GM18870 (cell line): ENCODE measurements around the gene FA2H.
"Not testable (repeated sequence)": the region's sequence is repeated elsewhere in the genome, so short reads cannot be mapped to it uniquely, and the experiment has no call there.

Source experiments
- ATAC-seq: cut with Tn5 transposase; IDR thresholded peaks from one replicate; pipeline ENCODE4 v1.9.1; 2021; ENCODE audit warnings: moderate library complexity; ENCODE audit not compliant: unreplicated experiment

Gene FA2H

GRCh38 chr16:74774223-74775139 is at the start of gene FA2H:
Gene FA2H (minus strand): TSS chr16:74774820. CDS start chr16:74774755, 65 bp downstream.
- peak; percentile 49 for ATAC-seq

- no peak for ATAC-seq
Measured at GRCh38 chr16:74817851-74818250, 43.2 kb upstream of the FA2H start.

- ATAC-seq, result no peak
Measured at GRCh38 chr16:74813109-74813641, 38.6 kb upstream of the FA2H start.

GRCh38 chr16:74811911-74812310 is 37.3 kb upstream of the FA2H start:
- no peak for ATAC-seq

- not testable (repeated sequence) for ATAC-seq
Measured at GRCh38 chr16:74811216-74811615, 36.6 kb upstream of the FA2H start.

- ATAC-seq, result no peak
Measured at GRCh38 chr16:74807052-74807646, 32.5 kb upstream of the FA2H start.

GRCh38 chr16:74800216-74800871 is 25.7 kb upstream of the FA2H start:
- no peak for ATAC-seq

GRCh38 chr16:74797414-74797813 is 22.8 kb upstream of the FA2H start:
- ATAC-seq, result no peak

GRCh38 chr16:74795104-74795503 is 20.5 kb upstream of the FA2H start:
- ATAC-seq, result no peak

- ATAC-seq, result no peak
Measured at GRCh38 chr16:74794668-74795067, 20.0 kb upstream of the FA2H start.

- ATAC-seq, result no peak
Measured at GRCh38 chr16:74793571-74793970, 19.0 kb upstream of the FA2H start.

GRCh38 chr16:74792225-74792624 is 17.6 kb upstream of the FA2H start:
- ATAC-seq, result no peak

- ATAC-seq, result not testable (repeated sequence)
Measured at GRCh38 chr16:74791749-74792148, 17.1 kb upstream of the FA2H start.

- ATAC-seq, result no peak
Measured at GRCh38 chr16:74788108-74788507, 13.5 kb upstream of the FA2H start.

- no peak for ATAC-seq
Measured at GRCh38 chr16:74785031-74785430, 10.4 kb upstream of the FA2H start.

- no peak for ATAC-seq
Measured at GRCh38 chr16:74778646-74779045, 4.0 kb upstream of the FA2H start.

- no peak for ATAC-seq
Measured at GRCh38 chr16:74776926-74777325, 2.3 kb upstream of the FA2H start.

- no peak for ATAC-seq
Measured at GRCh38 chr16:74775255-74775654, 635 bp upstream of the FA2H start.

GRCh38 chr16:74773446-74774222 is 986 bp downstream of the FA2H start:
- ATAC-seq, result no peak

GRCh38 chr16:74771656-74772315 is 2.8 kb downstream of the FA2H start:
- peak; percentile 87 for ATAC-seq
